Stimulated activated CD8-positive, alpha-beta memory T cell treated with anti-CD3 and anti-CD28 coated beads, Interleukin-12 subunit alpha, Interleukin-12 subunit beta, amount 100 ng/mL, for 1 hour (primary cell): ENCODE measurements around the gene CAMKMT.

Experiments
- DNase-seq: peaks from one replicate; pipeline ENCODE4 v3.0.0-alpha.2; 2020; ENCODE audit warnings: low read depth

Gene CAMKMT

GRCh38 chr2:44444881-44445280 lies 83.1 kb downstream of the CAMKMT start:
- no peak for DNase-seq

DNA sequence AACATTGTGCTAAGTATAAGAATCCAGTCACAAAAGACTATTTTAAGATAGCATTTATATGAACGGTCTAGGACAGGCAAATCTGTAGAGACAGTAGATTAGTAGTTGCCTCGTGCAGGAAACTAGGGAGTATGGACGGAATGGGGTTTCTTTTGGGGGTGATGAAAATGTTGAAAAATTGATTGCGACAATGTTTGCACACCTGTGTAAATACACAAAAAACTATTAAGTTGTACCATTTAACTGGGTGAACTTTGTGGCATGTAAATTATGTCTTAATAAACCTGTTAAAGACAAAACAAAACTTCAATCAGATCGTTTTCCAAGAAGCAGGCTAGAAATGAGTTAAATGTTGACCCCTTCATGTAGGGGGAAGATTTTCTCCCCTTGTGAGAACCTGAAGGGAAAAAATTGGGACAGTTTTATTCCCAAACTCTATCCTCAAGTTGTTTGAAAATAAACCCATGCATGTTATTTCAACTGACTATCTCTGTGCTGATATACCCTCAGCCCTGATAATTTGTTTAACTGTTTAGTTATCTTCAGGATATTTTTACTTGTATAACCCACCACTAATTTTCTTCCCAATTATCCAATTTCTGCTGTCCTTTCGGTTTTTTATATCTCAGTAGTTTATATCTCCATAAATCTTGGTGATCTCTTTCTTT lies 87.2 kb downstream of the CAMKMT start:
- DNase-seq, result no peak

GRCh38 chr2:44450082-44450481 lies 88.3 kb downstream of the CAMKMT start:
- DNase-seq, result no peak

- DNase-seq, result no peak
Measured at GRCh38 chr2:44450806-44451205, 89.1 kb downstream of the CAMKMT start.

GRCh38 chr2:44452069-44452583 lies 90.4 kb downstream of the CAMKMT start:
- DNase-seq, result no peak

GRCh38 chr2:44453259-44453658 lies 91.5 kb downstream of the CAMKMT start:
- DNase-seq, result no peak

- no peak for DNase-seq
Measured at GRCh38 chr2:44455877-44456276, 94.1 kb downstream of the CAMKMT start.

DNA sequence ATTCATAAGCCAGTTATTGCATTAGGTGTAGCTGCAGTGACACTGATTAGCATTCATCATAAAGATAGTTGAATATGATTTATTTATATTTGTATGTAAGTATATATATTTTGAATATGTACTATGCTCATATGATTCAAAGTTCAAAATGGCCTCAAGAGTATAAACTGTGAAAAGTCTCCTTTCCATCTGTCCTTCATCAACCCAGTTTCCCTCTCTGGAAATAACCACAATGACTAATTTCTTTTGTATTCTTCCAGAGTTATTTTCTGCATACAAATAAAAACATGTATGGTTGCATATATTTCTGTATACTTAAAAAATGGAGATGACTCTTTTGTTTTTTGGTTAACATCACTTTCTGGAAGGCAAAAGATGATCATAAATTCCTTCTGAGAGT lies 95.2 kb downstream of the CAMKMT start:
- no peak for DNase-seq

GRCh38 chr2:44459739-44460138 lies 98.0 kb downstream of the CAMKMT start:
- DNase-seq, result no peak

DNA sequence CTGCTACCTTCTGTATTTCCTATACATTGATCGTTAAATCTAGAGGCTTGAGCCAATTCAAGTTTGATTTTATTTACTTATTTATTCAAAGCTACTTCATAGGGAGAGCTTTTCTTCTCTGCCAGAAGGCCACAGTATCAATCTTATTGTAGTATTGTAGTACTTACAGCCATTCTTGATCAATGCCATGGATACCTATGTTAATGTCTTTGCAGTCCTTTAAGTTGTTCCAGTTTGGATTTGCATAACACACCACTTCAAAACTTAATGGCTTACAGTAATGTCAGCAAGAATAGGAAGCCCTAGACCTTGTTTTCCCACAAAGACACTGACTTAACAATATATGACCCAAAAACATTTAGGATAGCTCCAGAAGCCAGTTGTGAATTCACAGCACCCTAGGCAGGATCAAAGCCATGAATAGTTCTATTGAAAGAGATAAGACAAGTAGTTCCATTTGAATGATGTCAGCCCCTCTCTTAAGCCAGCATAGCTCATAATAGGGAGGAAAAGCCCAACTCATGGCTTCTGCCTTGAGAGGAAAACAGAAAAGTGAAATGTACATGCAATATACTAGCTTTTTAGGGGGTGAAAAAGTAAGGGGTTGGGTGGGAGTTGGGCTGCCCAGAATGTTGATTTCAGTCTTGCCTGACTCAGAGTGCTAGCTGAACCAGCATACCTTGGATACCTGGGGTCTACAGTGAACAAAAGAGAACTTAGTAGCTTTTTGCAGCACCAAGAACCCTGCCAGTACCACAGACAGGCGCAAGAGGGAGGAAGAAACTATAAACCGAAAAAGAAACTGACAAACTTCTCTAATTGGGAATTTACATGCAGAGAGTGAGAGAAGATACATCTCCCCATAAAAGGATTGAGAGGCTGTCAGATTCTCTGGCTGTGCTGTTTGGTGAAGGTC lies 101.4 kb downstream of the CAMKMT start:
- no peak for DNase-seq

DNA sequence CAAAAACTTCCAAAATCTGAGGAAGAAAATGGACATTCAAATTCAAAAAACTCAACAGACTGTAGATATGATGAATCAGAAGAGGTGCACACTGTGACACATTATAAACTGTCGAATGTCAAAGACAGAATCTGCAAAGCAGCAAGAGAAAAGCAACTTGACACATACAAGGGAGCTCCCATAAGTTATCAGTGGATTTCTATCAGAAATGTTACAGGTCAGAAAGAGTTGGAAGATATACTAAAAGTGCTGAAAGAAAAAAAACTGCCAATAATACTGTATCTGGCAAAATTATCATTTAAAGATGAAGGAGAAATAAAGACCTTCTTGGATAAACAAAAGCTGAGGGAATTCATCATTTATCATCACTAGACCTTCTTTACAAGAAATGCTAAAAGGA lies 102.7 kb downstream of the CAMKMT start:
- DNase-seq, result no peak

GRCh38 chr2:44470151-44470550 lies 108.4 kb downstream of the CAMKMT start:
- no peak for DNase-seq

DNA sequence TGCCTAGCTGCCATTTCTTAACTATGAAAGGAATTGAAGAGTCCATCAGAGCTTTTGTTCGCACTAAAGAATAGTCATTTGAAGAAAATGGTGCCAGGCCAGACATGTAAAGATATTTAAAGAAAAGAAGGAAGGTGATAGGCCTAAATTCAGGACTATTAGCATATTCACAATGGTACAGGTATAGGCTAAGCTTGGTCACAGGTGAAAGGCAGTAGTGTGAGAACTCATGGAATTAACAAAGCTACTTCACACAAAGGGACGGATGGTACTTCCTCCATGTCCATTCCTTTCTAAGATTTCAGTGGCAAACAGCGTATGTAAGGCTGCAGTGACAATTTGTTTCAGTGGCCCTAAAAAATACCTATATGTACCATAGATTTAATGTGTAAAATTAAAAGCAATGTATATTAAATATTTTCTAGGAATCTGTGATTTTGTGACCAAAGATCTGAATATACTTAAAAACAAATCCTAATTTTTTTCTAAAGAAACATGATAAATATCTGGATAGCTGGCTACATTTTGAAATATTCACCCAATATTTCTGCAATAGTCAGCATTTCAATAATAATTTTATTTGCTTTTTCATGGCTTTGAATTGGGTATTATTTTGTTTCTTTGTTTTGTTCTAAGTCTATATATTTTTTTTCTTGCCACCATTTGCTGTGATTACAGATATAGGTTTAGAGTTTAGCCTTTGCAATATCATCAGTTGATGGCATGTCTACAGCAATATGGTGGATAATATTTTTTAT lies 116.1 kb downstream of the CAMKMT start:
- no peak for DNase-seq

DNA sequence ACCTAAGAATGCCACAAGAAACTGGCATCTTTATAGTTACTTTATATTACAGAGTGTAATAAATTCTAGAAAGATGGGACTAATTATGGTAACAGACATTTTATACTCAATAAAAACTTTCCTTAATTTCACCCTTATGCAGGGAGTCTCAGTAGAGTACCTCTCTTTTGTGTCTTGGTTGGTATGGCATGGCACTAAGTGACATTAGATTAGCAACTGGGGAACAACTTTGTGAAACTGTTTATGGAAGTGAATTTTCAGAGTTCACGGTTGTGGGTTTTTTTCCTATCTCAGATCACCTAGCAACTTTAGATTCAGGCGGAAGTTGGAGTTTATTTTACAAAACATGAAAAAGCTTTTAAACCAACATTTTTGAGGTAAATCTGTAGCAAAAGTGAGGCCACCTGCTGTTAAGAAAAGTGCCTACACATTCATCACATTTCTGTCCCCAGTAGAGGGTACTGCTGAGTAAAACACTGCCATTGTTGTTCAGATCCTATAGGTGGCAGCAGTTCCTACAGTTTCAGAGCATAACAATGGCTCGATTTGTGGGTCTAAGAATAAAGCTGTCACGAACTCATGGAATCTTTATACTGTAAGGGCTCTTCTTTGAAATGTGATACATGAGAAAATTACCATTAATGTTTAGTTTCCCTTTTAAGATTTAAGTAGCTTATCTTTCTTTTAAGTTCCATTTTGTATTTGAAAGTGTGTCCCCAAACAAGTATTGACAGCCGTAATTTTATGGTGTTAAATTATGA lies 117.6 kb downstream of the CAMKMT start:
- peak; percentile 11 for DNase-seq

DNA sequence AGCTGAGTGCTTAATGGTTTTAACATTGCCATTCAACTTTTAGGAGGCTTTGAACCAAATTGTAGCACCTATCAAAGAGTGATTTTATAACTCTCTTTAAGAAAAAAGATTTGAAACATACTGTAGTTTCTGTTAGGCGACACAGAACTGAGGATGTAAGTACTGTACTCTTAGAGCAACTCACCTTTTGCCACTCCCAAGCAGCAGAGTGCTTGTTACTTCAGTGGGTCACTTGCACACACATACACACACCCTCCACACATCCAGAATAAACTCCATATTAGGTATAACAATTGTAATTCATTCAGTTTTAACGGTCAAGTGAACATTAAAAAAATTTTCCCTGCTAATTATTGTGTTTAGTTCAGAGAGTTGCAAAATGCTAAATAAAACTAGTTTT lies 118.3 kb downstream of the CAMKMT start:
- DNase-seq, result no peak

DNA sequence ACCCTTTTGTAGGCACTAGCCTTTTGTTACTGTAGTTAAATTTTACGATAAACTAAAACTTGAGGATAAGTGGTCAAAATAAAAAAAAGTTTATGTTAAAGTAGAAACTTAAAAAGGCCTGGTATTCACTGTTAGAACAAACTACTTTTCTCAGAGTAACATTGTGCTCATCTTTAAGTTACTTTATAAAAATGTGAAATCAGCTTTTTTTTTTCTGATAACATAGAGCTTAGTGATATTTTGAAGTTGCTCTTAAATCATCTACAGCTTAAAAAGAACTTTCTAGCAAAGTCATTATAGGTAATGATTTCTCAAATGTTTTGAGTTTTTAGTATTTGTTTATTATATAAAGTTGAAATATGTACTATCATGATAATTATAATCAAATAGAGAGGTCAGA lies 125.3 kb downstream of the CAMKMT start:
- no peak for DNase-seq

GRCh38 chr2:44490726-44491125 lies 129.0 kb downstream of the CAMKMT start:
- no peak for DNase-seq

DNA sequence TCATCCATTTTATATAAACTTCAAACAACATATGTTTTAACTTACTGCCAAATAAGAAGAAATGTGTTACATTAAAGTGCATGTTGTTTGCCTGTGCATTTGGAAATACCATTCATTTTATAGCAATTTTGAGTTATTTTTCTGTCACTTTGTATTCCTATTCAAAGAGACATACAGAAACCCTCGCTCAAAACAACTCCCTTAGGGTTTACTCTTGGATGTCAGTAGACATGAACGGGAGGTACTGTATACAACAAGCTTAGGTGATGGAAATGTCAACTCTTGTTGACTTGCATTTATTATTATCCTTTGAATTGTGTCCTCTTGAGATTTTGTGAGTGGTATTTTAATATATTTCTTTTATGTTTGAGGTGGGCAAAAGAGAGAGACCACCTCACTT lies 132.3 kb downstream of the CAMKMT start:
- no peak for DNase-seq

DNA sequence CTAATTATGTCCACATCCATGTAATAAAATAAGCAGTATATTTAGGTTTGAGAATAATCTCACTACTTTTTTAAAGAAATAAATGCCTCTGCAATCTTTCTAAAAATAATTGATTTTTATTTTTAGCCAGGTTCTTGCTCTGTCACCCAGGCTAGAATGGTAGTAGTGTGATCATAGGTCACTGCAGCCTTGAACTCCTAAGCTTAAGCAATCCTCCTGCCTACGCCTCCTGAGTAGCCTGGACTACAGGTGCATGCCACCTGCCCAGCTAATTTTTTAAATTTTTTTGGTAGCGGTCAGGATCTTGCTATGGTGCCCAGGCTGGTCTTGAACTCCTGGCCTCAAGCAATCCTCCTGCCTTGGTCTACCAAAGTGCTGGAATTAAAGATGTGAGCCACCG lies 133.3 kb downstream of the CAMKMT start:
- DNase-seq, result no peak

GRCh38 chr2:44495544-44495943 lies 133.8 kb downstream of the CAMKMT start:
- no peak for DNase-seq

DNA sequence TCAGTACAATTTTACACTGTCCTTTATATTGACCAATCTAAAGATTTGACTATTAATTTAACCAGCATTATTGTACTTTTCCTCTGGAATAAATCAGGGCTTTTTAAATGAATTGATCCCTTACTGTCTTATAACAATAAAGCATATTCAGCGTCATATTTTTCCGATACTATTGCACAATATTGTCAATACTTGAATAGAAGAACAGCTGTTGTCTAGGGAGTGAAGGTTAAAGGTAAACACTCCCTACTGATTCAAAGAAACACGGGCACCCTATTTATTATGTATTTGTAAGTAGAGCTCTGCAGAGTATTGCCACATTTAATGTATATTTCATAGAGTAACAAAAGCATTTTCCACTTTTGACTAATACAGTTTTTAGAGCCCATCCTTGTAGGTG lies 134.4 kb downstream of the CAMKMT start:
- no peak for DNase-seq

DNA sequence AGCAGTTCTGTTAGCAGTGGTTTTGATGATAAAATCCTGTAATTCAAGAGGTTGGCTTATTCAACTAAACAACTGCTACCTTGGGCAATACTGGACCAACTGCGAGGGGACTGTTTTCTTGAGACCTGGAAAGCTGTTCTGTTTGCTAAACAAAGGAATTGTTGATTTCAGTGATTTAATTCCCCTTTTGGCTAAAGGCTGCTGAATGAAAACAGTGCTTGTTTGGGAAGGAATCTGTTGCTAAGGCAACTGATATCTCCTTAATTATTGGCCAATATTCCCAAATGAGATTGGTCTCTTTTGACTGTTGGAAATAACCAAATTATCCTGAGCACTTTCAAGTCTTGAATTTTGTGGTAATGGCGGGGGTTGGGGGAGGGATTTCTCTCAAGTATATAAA lies 136.8 kb downstream of the CAMKMT start:
- DNase-seq, result no peak
